Prostate gland (tissue), 2 donors: ENCODE results near the gene GPER1. TPM values are rescaled to one million over a fixed set of nuclear protein-coding genes. Genes with fewer than 3 reads are reported as not detected.
A peak's percentile ranks its signal among the peaks of the same experiment; 100 is the strongest.

Source experiments
- DNase-seq: peaks from one replicate; pipeline ENCODE4 v3.0.0-alpha.2; 2019; ENCODE audit warnings: low spot score
- H3K27ac ChIP-seq, 2 donors: fragments of 200-600 bp; sonication (generic); 2 replicates each; pipeline ENCODE4 v1.5.1; 2017 to 2019
- H3K27me3 ChIP-seq: fragments of 200-600 bp; sonication (generic); replicated peaks from 2 replicates; pipeline ENCODE4 v1.5.1; 2019; ENCODE audit not compliant: insufficient read depth
- H3K36me3 ChIP-seq, 2 donors: fragments of 200-600 bp; sonication (generic); 1 replicate in 1 of 2; 2 replicates in 1 of 2; pipeline versions ENCODE4 v1.5.1 to v1.8.1; 2017 to 2019
- H3K4me1 ChIP-seq: fragments of 200-600 bp; sonication (generic); replicated peaks from 2 replicates; pipeline ENCODE4 v1.5.1; 2019
- H3K4me3 ChIP-seq, 2 donors: fragments of 200-600 bp; sonication (generic); 2 replicates each; pipeline ENCODE4 v1.5.1; 2017 to 2019
- H3K9me3 ChIP-seq: fragments of 200-600 bp; sonication (generic); 2 replicates; pipeline ENCODE4 v1.5.1; 2017
- POLR2A ChIP-seq: fragments of 450-650 bp; IDR thresholded peaks from one replicate; pipeline ENCODE4 v1.6.1; 2016; ENCODE audit warnings: antibody characterized with exemption, mild to moderate bottlenecking
- POLR2AphosphoS5 ChIP-seq: sonication (generic); formaldehyde crosslinking; IDR thresholded peaks from one replicate; pipeline ENCODE4 v1.6.1; 2017; ENCODE audit warnings: antibody characterized with exemption
- WGBS: methylation state at CpG from one replicate; pipeline ENCODE4 v1.1.5; 2018; 5-methylcytosine and 5-hydroxymethylcytosine counted together
- intact Hi-C: fragments of 100-400 bp; cut with DNase I; formaldehyde crosslinking; loops from one replicate; pipeline ENCODE4 v1.14.2; 2022
- total RNA-seq, 2 donors: library from RNA; depleted of rRNA; stranded (reverse); fragments of >200 nt; gene quantifications; one replicate each; pipeline ENCODE4 v1.1.0, GENCODE V29; 2016
- TF ChIP-seq, protein P1 (sequence below), 4 experiments: fragments of 200-600 bp in 2 of 4; fragments of 450-650 bp in 2 of 4; sonication (generic) in 2 of 4; IDR thresholded peaks; 1 replicate in 3 of 4; 2 replicates in 1 of 4; pipeline ENCODE4 v1.5.1; 2016 to 2019; ENCODE audit warnings: antibody characterized with exemption in 4 of 4, mild to moderate bottlenecking in 2 of 4, moderate library complexity in 2 of 4

Gene GPER1
- total RNA-seq, 2 donors from 2014 or later: 7.4 to 11.5 TPM

DNA sequence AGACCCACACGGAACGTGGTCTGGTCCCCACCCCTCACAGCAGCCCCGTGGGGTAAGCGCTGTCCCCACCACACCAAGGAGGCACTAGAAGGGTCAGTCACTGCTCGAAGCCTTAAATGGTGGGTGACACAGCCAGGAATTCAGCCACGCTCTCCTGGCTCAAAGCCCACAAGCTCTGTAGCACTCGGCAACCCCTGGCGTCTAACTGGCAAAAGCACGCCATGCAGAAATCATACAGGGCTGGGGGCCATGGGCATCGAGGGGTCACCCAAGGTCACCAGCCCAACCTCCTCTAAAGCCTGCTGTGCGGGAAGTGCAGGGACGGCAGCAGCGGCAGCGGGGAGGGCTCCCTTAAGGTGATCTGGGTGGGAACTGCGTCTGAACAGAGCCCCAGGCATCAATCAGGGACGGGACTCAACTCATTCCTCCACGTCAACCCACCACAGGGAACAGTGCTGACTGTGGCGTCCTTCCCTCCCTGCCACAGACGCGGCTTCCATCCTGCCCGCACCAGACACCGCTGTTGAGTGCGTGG, 7.8 kb downstream of the GPER1 start:
- TF ChIP-seq POLR2AphosphoS5 (no peak), POLR2A (no peak)
- TF ChIP-seq, protein P1, sequence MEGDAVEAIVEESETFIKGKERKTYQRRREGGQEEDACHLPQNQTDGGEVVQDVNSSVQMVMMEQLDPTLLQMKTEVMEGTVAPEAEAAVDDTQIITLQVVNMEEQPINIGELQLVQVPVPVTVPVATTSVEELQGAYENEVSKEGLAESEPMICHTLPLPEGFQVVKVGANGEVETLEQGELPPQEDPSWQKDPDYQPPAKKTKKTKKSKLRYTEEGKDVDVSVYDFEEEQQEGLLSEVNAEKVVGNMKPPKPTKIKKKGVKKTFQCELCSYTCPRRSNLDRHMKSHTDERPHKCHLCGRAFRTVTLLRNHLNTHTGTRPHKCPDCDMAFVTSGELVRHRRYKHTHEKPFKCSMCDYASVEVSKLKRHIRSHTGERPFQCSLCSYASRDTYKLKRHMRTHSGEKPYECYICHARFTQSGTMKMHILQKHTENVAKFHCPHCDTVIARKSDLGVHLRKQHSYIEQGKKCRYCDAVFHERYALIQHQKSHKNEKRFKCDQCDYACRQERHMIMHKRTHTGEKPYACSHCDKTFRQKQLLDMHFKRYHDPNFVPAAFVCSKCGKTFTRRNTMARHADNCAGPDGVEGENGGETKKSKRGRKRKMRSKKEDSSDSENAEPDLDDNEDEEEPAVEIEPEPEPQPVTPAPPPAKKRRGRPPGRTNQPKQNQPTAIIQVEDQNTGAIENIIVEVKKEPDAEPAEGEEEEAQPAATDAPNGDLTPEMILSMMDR (IDR thresholded peaks at IDR 0.05): no peak
- H3K9me3 ChIP-seq: no peaks in the 10 kb centered on the region
- intact Hi-C loops: no loop called here
- no peaks in the 10 kb centered on the region for H3K27me3 ChIP-seq
- WGBS: 48% methylated on average over 23 of the region's 23 CpGs
- peak overlapping the region; percentile 26 to 45 for H3K27ac ChIP-seq
- DNase-seq: no peak
- H3K36me3 ChIP-seq: no peaks in the 10 kb centered on the region
- no peak overlapping the region for H3K4me3 ChIP-seq
- peaks cover 14% of the 10 kb centered on the region for H3K4me1 ChIP-seq

DNA sequence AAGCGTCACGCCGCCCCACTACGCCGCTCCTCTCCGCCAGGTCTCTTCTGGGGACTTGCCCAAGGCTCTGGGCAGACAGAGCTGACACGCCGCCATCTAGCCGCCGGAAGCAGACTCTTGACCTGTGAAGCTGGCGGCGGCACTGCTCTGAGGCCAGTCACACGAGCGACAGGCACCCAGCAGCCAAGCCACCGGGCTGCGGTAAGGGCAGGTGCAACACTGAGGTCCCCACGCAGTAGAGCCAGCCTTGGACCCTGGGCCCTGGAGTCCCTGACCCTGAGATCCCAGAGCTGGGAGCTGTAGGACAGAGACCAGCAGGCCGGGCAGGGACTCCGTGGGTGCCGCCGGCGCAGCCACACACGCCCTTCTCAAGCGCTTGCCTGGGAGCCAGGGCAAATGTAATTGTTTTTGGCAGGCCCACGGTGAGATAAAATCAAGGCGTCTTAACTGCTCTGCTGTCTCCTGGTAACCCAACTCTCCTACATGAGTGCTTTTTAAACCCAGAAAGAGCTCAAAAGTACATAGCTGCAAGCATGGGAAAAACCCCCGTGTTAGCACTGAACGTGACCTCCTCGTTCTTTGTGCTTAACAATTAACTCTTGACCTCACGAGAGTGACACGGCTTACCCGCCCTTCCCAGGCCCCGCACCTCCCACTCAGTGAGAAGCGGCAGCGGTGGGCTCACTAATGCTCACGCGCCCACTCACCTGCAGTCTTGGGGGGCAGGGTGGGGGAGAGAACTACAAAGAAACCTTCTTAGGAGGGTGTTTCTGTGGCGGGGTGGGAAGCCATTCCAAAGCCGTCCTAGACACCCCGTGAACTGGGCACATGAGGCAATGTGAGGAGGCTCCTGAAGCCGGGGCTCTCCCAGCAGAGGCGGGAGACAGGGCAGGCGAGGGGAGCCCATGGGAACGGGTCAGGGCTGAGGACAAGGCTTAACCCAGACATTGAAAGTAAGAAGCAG, 8.5 kb downstream of the GPER1 start:
- H3K9me3 ChIP-seq: no peaks in the 10 kb centered on the region
- H3K36me3 ChIP-seq: no peaks in the 10 kb centered on the region
- intact Hi-C loops: no loop called here
- TF ChIP-seq POLR2AphosphoS5 (no peak), POLR2A (no peak)
- TF ChIP-seq, protein P1 (IDR thresholded peaks at IDR 0.05): no peak
- peak; percentile 58 for DNase-seq
- no peaks in the 10 kb centered on the region for H3K27me3 ChIP-seq
- WGBS: 34% methylated on average over 42 of the region's 44 CpGs
- no peak overlapping the region for H3K4me3 ChIP-seq
- peaks cover 14% of the 10 kb centered on the region for H3K4me1 ChIP-seq
- H3K27ac ChIP-seq: peak overlapping the region; percentile 43 to 45

DNA sequence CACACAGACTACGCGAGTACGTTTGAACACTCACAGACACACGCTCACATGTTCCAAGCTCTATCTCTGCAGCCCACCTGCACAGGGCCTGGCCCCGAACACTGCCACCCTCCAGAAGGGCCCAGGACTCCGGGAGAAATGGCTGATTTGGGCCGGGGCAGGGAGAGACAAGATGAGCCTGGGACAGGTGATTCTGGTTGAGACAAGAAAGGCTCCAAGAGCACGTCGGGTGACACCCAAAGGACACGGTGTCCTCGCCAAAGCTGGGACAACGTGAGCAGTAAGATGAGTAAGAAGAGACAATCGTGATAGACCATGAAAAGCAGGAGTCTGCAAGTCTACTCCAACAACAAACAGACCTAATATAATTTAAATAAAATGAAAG, 9.2 kb downstream of the GPER1 start:
- H3K9me3 ChIP-seq: no peaks in the 10 kb centered on the region
- H3K27me3 ChIP-seq: no peaks in the 10 kb centered on the region
- H3K4me3 ChIP-seq: no peak overlapping the region
- 68% methylated on average over 13 of the region's 13 CpGs for WGBS
- TF ChIP-seq POLR2A (no peak), POLR2AphosphoS5 (peak; percentile 66)
- intact Hi-C loops: no loop called here
- H3K36me3 ChIP-seq: no peaks in the 10 kb centered on the region
- DNase-seq: peak; percentile 57
- H3K4me1 ChIP-seq: peaks cover 14% of the 10 kb centered on the region
- peak overlapping the region in 1 of 2 donors; percentile 43 for H3K27ac ChIP-seq

DNA sequence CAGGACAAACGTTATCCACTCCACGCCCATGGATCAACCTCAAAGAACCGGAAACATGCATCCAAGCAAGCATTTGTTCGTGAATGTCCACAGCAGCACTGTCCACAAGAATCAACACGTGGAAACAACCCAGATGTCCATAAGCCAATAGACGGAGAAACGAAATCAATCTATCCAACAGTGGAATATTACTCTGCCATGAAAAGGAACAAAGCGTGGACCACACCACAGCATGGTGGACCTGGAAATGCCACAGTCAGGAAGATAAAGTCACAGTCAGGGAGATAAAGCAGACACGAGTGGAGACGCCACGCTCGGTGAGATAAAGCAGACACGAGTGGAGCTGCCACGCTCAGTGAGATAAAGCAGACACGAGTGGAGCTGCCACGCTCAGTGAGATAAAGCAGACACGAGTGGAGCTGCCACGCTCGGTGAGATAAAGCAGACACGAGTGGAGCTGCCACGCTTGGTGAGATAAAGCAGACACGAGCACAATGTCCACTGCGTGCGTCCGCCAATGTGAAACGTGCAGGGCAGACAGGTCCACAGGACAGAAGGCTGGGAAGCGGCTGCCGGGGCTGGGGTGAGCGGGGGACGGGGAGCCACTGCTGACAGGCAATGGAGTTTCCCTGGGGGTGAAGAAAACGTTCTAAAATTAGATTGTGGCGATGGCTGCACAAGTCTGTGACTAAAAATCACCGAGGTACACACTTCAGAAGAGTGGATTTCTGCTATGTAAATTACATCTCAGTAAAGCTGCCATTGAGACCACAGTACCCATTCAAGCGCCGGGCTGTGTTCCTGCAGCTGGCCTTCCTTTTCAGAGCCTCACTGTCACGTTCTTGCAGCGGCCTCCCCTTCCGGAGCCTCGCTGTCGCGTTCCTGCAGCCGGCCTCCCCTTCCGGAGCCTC, 10.6 kb downstream of the GPER1 start:
- H3K4me1 ChIP-seq: peaks cover 14% of the 10 kb centered on the region
- WGBS: 94% methylated on average over 43 of the region's 43 CpGs
- TF ChIP-seq, protein P1 (IDR thresholded peaks at IDR 0.05): no peak
- TF ChIP-seq POLR2A: no peak
- TF ChIP-seq POLR2AphosphoS5: no peak
- no peaks in the 10 kb centered on the region for H3K27me3 ChIP-seq
- no peak overlapping the region for H3K4me3 ChIP-seq
- intact Hi-C loops: no loop called here
- H3K36me3 ChIP-seq: no peaks in the 10 kb centered on the region
- H3K27ac ChIP-seq: no peak overlapping the region
- no peaks in the 10 kb centered on the region for H3K9me3 ChIP-seq
- no peak for DNase-seq

DNA sequence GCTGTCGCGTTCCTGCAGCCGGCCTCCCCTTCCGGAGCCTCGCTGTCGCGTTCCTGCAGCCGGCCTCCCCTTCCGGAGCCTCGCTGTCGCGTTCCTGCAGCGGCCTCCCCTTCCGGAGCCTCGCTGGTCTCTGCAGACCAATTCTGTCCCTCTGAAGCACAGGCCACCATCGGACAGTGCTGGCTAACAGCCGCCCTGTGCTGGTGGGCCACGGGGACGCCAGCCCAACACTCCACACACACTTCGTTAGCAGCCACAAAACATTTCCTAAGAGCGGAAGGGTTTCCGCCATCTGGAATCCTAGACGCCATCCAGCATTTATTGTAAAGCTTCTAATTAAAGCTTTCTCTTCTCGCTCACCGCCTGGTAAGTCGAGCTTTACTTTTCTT, 11.2 kb downstream of the GPER1 start:
- no peak overlapping the region for H3K4me3 ChIP-seq
- no peak for DNase-seq
- H3K4me1 ChIP-seq: peaks cover 14% of the 10 kb centered on the region
- no peaks in the 10 kb centered on the region for H3K27me3 ChIP-seq
- H3K27ac ChIP-seq: no peak overlapping the region
- intact Hi-C loops: no loop called here
- H3K9me3 ChIP-seq: no peaks in the 10 kb centered on the region
- WGBS: 97% methylated on average over 26 of the region's 26 CpGs
- no peaks in the 10 kb centered on the region for H3K36me3 ChIP-seq
- no peak for TF ChIP-seq POLR2A
- TF ChIP-seq POLR2AphosphoS5: no peak
- TF ChIP-seq, protein P1 (IDR thresholded peaks at IDR 0.05): no peak
